ENCODE data around the gene PKP3.

GRCh38 chr11:434496-434895 is 40.5 kb downstream of the PKP3 start:
- TF ChIP-seq EZH2 (IDR thresholded peaks at IDR 0.05), result no peak
- TF ChIP-seq POLR2AphosphoS5 (IDR thresholded peaks at IDR 0.05; ENCODE audit: borderline replicate concordance, low read depth, low read length), result no peak
- no peak for TF ChIP-seq FOXP2 (optimal IDR thresholded peaks at IDR 0.05; ENCODE audit: control extremely low read depth, extremely low read length, insufficient read depth)
